GM18861 (cell line): ENCODE measurements around the gene ANKRD16.
A peak's percentile ranks its signal among the peaks of the same experiment; 100 is the strongest.
"Not testable (repeated sequence)": the region's sequence is repeated elsewhere in the genome, so short reads cannot be mapped to it uniquely, and the experiment has no call there.

Source experiments
- ATAC-seq: cut with Tn5 transposase; IDR thresholded peaks from one replicate; pipeline ENCODE4 v1.9.1; 2021; ENCODE audit not compliant: unreplicated experiment

The ANKRD16 gene

DNA sequence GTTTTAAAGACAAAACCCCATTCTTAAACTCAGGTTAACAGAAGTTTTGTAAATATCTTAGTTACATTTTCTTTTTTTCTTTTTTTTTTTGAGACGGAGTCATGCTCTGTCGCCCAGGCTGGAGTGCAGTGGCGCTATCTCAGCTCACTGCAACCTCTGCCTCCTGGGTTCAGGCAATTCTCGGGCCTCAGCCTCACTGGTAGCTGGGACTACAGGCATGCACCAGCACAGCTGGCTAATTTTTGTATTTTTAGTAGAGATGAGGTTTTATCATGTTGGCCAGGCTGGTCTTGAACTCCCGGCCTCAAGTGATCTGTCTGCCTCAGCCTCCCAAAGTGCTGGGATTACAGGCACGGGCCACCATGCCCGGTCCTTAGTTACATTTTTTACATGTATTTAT is 12.7 kb downstream of the ANKRD16 start:
- ATAC-seq: not testable (repeated sequence)

DNA sequence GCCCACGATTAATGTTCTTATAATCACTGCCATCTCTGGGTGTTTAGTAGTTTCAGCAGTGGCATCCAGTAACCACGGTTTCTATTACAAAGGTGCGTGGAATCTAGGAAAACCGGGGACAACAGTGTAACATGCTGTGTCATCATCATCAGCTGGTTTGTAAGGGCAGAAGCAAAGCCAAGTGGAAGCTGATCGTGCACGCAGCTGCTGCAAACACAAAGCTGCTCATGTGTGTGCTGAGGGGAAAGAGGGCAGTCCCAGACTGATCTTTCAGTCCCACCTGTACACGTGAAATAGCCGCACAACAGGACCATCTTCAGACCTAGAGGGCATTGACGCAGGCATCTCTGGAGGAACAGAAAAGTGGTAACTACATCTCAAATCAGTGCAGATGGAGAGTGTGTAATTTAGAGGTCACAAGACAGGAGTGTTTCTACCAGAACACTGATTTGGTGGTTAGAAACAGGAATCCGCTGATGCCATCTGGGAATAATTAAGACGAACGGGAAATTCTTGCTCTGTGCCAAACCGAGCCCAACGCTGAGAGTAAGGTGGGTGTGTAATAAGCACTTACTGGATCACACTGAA is 13.4 kb downstream of the ANKRD16 start:
- ATAC-seq: no peak

DNA sequence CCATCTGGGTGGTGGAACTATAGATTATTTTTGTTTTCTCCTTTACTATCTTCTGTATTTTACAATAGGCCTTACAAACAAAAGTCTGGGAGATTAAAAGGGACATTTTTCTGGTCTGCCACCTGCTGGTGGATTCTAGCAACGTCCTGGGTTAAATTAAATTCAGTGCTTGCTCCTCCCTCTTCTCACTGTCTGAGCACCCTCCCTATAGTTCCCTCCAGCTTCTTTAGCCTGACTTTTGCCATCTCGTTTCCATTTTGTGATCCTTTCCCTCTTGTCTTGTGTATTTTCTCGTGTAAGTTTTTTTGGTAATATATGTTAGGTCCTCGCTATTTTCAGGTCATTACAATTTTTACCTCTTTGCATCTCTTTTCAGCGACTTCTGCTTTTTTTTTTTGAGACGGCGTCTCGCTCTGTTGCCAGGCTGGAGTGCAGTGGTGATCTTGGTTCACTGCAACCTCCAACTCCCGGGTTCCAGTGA is 16.1 kb downstream of the ANKRD16 start:
- peak; percentile 69 for ATAC-seq

GRCh38 chr10:5871596-5871995 is 18.1 kb downstream of the ANKRD16 start:
- no peak for ATAC-seq

GRCh38 chr10:5869156-5869555 is 20.5 kb downstream of the ANKRD16 start:
- no peak for ATAC-seq

- not testable (repeated sequence) for ATAC-seq
Measured at GRCh38 chr10:5868383-5868782, 21.3 kb downstream of the ANKRD16 start.

DNA sequence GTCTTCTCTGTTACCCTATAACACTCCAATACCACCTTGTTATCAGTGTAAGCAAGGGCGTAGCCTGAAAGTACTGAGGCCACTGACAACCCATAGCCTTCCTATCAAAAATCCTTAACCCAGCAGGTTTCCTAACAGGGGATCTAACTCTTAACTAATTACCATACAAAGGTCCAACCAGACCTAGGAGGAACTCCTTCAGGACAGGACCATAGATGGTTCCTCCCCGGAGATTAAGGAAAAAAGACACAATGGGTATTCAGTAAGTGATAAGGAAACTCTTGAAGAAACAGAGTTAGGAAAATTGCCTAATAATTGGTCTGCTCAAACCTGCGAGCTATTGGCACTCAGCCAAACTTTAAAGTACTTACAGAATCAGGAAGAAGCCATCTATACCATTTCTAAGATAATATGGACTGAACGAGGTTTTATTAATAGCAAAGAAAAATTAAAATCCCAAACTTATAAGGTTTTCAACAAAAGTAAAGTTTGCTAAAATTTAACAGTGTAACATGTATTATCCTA is 22.5 kb downstream of the ANKRD16 start:
- ATAC-seq: not testable (repeated sequence)

DNA sequence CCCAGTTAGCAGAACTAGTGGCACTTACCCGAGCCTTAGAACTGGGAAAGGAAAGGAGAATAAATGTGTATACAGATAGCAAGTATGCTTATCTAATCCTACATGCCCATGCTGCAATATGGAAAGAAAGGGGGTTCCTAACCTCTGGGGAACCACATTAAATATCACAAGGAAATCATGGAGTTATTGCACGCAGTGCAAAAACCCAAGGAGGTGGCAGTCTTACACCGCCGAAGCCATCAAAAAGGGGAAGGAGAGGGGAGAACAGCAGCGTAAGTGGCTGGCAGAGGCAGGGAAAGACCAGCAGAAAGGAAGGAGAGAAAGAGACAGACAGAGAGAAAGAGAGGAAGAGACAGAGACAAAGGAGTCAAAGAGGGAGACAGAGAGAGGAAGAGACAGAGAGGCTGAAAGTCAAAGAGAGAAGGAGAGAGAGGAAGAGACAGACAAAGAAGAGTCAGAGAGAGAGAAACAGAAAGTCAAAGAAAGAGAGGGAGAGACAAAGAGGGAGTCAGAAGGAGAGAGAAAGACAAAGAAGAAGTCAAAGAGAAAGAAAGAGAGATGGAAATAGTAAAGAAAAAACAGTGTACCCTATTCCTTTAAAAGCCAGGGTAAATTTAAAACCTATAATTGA is 23.1 kb downstream of the ANKRD16 start:
- not testable (repeated sequence) for ATAC-seq

- not testable (repeated sequence) for ATAC-seq
Measured at GRCh38 chr10:5862981-5863685, 26.6 kb downstream of the ANKRD16 start.

GRCh38 chr10:5862360-5862961 is 27.2 kb downstream of the ANKRD16 start:
- peak; percentile 95 for ATAC-seq

DNA sequence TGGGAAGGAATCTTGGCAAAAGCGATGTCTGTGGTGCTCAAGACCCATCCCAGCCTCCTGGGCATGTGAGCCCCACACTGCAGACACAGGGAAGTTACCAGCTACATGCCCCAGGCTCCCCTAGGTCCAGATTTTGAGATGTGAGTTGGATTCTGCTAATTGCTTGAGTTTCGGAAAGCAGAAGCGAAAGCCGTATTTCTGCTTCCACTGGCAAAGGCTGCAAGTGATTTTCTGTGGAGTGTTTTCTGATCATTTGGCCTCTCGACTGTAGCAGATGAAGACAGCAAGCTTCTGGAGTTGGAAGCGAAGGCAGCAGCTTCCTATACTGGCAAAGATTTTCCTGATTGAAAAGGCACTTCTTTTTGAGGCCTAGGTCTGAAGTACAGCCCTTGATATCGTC is 29.6 kb downstream of the ANKRD16 start:
- no peak for ATAC-seq

DNA sequence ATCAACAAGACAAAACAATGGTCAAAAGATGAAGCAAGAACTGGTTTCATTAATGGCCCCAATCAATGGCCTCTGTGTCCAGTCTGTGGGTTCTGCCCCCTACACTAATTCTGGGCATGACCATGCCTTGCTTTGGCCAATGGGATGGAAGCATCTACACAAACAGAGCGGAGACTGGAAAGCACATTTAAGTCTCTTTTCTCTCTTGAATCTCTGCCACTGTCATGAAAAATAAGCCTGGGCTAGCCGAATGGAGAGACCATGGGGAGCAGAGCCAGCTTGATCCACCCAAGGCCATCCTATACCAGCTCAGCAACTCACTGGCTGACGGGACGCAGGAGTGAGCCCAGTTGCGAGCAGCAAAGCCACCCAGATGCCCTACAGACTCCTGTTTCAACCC is 30.9 kb downstream of the ANKRD16 start:
- no peak for ATAC-seq

GRCh38 chr10:5856701-5857004 is 33.0 kb downstream of the ANKRD16 start:
- no peak for ATAC-seq

DNA sequence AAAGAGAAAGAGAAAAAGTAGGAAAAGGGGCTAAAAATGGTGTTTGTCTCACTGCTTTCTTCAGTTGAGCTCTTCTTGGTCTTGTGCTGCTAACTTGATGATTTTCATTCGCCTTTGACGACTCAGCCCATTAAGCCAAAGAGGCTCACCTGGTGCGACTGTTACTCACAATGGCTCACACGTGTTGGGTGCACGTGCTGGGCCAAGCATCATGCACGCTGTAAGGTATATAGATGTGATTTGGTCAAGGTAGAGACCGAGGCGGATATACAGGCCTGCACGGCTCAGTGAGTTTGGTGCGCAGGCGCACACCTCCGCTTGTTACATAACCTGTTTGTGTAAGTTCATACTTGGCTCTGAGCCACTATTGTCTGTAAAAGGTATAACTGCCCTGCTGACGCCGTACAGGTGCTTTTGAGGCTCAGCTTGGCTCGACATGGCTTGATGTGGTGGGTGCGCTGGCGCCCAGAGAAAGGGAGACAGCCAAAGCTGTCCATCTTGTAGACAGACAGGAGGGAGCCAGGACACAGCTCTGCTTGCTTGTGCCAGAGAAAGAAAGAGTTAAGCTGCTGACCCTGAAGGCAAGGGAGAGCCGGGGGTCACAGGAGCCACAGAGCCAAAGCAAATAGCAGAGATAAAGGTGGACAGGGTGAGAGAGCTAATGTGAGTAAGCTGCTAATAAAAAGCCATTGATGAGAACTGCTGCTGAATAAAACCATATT is 33.6 kb downstream of the ANKRD16 start:
- no peak for ATAC-seq

- no peak for ATAC-seq
Measured at GRCh38 chr10:5854131-5854475, 35.6 kb downstream of the ANKRD16 start.

DNA sequence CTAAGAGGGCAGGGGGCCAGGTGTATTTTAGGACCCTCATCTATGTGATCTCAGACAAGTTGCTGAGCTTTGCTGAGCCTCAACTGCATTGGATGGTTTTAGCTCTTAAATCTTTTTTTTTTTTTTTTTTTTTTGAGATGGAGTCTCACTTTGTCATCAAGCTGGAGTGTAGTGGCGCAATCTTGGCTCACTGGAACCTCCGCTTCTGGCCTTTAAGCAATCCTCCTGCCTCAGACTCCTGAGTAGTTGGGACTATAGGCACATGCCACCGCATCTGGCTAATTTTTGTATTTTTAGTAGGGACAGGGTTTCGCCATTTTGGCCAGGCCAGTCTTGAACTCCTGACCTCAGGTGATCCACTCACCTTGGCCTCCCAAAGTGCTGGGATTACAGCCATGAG is 43.0 kb downstream of the ANKRD16 start:
- ATAC-seq: not testable (repeated sequence)

- no peak for ATAC-seq
Measured at GRCh38 chr10:5844345-5845055, 45.2 kb downstream of the ANKRD16 start.

- ATAC-seq: no peak
Measured at GRCh38 chr10:5843686-5844344, 45.9 kb downstream of the ANKRD16 start.

DNA sequence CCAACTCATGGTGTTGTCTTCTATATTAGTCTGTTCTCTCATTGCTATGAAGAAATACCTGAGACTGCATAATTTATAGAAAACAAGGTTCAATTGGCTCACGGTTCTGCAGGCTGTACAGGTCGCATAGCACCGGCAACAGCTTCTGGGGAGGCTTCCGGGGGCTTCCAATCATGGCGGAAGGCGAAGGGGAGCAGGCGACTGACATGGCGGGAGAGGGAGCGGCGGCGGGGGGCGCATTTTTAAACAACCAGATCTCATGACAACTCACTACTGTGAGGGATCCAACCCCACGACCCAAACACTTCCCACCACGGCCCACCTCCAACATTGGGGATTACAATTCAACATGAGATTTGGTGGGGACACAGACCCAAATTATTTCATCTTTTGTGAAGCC is 47.7 kb downstream of the ANKRD16 start:
- no peak for ATAC-seq
